Mononuclear cell (primary cell): Measurements from ENCODE around the gene ADAMTS6. TPM values are rescaled to one million over a fixed set of nuclear protein-coding genes. Genes with fewer than 3 reads are reported as not detected.
"Not testable (repeated sequence)": the region's sequence is repeated elsewhere in the genome, so short reads cannot be mapped to it uniquely, and the experiment has no call there.

ENCODE experiments used
- H3K27me3 ChIP-seq: 2 replicates; pipeline ENCODE4 v1.6.0; 2011; ENCODE audit warnings: low read length, control low read depth; ENCODE audit not compliant: insufficient read depth
- H3K4me1 ChIP-seq: 2 replicates; pipeline ENCODE4 v1.5.1; 2011; ENCODE audit warnings: mild to moderate bottlenecking, low read length, control low read depth; ENCODE audit not compliant: insufficient read depth
- H3K4me3 ChIP-seq: 2 replicates; pipeline ENCODE4 v1.5.1; 2011; ENCODE audit warnings: mild to moderate bottlenecking, low read length, moderate library complexity
- H3K9me3 ChIP-seq: 2 replicates; pipeline ENCODE4 v1.5.1; 2011; ENCODE audit warnings: low read depth, mild to moderate bottlenecking, control low read depth, low read length
- total RNA-seq: library from RNA; depleted of rRNA; stranded (reverse); fragments of >200 nt; gene quantifications from one replicate; pipeline ENCODE4 v1.2.3, GENCODE V29; 2012

ADAMTS6 gene
- total RNA-seq, 1 donor: 4.9 TPM

- Histone ChIP-seq H3K4me3 (no peak overlapping the region), H3K4me1 (no peaks in the 10 kb centered on the region), H3K9me3 (no peaks in the 10 kb centered on the region), H3K27me3 (no peaks in the 10 kb centered on the region)
Measured at GRCh38 chr5:65192331-65192730, 289.4 kb downstream of the ADAMTS6 start.

- no peak overlapping the region for H3K4me3 ChIP-seq
- H3K9me3 ChIP-seq: no peaks in the 10 kb centered on the region
- no peaks in the 10 kb centered on the region for H3K4me1 ChIP-seq
- no peaks in the 10 kb centered on the region for H3K27me3 ChIP-seq
Measured at GRCh38 chr5:65191554-65192135, 290.1 kb downstream of the ADAMTS6 start.

DNA sequence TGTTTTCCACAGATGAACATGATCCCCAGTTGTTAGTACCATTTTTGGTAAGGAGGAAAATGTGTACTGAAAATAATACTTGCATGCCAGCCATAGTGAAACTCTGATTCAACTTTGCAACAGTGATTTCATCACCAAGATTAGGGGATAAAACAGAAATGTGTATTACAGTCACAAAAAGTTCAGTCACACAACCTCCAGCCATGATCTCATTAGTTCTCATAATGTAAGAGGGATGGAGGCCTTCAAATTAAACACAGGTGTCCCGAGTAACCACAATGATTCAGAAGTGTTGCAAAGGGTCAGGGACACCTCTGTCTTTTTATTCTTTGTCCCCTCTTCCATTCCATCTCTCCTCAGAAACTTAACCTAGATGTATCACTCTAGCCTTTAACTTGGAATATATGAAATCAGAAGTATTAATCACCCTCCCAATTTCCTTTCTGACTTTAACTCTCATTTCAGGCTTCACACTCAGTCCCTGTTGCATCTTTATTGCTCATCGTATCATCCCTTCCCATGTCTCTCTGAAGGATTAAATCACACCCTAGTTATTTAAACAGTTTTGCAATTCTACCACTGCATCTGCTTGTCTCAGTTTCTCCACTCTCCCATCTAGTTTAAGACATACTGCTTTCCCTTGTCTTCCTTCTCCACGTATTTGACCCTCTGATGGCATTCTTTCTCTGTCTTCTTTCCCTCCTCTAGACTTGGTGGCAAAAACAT lies 291.2 kb downstream of the ADAMTS6 start:
- Histone ChIP-seq H3K4me3 (no peak overlapping the region), H3K27me3 (no peaks in the 10 kb centered on the region), H3K4me1 (no peaks in the 10 kb centered on the region), H3K9me3 (no peaks in the 10 kb centered on the region)

- Histone ChIP-seq H3K27me3 (no peaks in the 10 kb centered on the region), H3K9me3 (no peaks in the 10 kb centered on the region), H3K4me1 (no peaks in the 10 kb centered on the region), H3K4me3 (no peak overlapping the region)
Measured at GRCh38 chr5:65186646-65187227, 295.0 kb downstream of the ADAMTS6 start.

DNA sequence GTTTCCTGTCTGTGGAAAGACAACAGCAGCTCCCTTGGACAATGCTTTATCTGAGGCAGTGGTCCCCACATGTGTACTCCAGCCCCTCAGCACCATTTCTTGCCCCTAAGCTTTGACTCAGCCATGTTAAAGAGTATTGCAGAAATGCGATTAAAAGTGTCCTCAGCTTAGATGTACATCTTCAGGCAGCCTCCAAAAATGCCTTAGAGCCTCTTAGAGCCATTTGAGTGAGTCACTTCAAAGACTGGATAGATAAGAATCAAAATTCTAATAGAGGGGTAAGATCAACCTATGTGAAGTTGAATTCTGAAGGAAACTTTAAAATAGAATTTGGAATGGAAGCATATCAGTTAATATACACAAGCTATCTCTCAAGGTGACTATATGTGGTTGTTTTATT lies 296.3 kb downstream of the ADAMTS6 start:
- H3K9me3 ChIP-seq: no peaks in the 10 kb centered on the region
- H3K27me3 ChIP-seq: no peaks in the 10 kb centered on the region
- no peaks in the 10 kb centered on the region for H3K4me1 ChIP-seq
- no peak overlapping the region for H3K4me3 ChIP-seq

DNA sequence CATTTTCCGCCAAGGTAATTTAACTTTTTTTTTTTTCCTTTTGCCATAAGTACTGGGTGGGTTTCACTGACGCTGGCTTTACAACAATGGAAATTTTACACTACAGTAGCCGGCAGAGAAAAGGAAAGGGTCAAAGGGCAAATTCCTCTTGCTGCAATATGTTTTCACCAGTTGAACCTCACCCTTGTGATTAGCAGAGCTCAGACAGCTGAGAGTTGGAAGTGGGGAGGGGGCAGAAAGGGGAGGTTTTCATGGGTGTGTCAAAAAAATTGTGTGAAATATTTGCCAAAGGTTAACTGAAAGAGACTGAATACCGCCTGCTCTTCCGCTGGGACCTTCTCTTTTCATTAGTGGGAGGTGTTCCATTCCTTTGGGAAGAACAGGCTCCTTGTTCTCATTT lies 296.9 kb downstream of the ADAMTS6 start:
- H3K27me3 ChIP-seq: no peaks in the 10 kb centered on the region
- no peak overlapping the region for H3K4me3 ChIP-seq
- no peaks in the 10 kb centered on the region for H3K9me3 ChIP-seq
- H3K4me1 ChIP-seq: no peaks in the 10 kb centered on the region

- not testable (repeated sequence) for H3K9me3 ChIP-seq, H3K4me1 ChIP-seq, H3K4me3 ChIP-seq, H3K27me3 ChIP-seq
Measured at GRCh38 chr5:65174231-65174630, 307.5 kb downstream of the ADAMTS6 start.

- Histone ChIP-seq H3K4me1 (no peaks in the 10 kb centered on the region), H3K9me3 (no peaks in the 10 kb centered on the region), H3K27me3 (no peaks in the 10 kb centered on the region), H3K4me3 (no peak overlapping the region)
Measured at GRCh38 chr5:65173130-65173525, 308.6 kb downstream of the ADAMTS6 start.

- no peaks in the 10 kb centered on the region for H3K27me3 ChIP-seq
- no peak overlapping the region for H3K4me3 ChIP-seq
- no peaks in the 10 kb centered on the region for H3K9me3 ChIP-seq
- H3K4me1 ChIP-seq: no peaks in the 10 kb centered on the region
Measured at GRCh38 chr5:65172486-65173129, 309.1 kb downstream of the ADAMTS6 start.

DNA sequence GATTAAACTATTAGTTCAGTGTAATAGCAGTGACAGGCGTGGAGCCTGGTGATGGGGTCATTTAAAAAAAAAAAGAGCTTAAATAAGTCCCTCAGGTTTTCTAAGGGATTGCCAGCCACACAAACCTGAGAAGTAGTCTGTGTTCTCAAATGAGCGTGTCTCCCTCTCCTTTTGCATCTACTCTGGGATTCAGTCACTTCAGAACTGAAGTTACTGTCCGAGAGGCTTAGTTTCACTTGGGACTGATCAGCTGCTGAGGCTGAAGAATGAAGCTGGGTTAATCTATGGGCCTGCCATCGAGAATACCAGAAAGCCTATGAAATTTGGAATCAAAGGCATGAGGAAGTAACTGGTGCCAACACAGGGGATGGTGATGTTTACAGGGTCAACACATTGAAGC lies 310.1 kb downstream of the ADAMTS6 start:
- H3K9me3 ChIP-seq: no peaks in the 10 kb centered on the region

DNA sequence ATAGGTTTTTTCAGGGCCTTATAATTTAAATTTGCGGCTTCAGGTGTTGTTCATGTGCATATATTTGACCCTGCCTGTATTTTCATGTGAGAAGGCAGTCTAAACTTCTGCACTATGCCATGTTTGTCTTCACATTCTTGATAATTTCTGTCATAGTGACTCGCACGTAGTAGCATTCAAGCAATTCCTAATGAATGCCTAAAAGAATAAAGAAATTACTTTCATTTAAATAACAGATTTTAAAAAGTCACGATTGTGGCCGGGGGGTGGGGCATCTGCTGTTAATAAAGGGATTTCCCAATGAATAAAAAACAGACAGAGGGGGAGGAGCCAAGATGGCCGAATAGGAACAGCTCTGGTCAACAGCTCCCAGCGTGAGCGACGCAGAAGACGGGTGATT lies 318.0 kb downstream of the ADAMTS6 start:
- Histone ChIP-seq H3K27me3 (no peaks in the 10 kb centered on the region), H3K9me3 (no peaks in the 10 kb centered on the region), H3K4me1 (no peaks in the 10 kb centered on the region), H3K4me3 (no peak overlapping the region)

More for the DNA sequence above, 310.1 kb downstream of the ADAMTS6 start:
- Histone ChIP-seq H3K27me3 (no peaks in the 10 kb centered on the region), H3K4me1 (no peaks in the 10 kb centered on the region), H3K4me3 (no peak overlapping the region)

- H3K27me3 ChIP-seq: no peaks in the 10 kb centered on the region
- H3K4me1 ChIP-seq: no peaks in the 10 kb centered on the region
- no peaks in the 10 kb centered on the region for H3K9me3 ChIP-seq
- no peak overlapping the region for H3K4me3 ChIP-seq
Measured at GRCh38 chr5:65161655-65162054, 320.1 kb downstream of the ADAMTS6 start.

- Histone ChIP-seq H3K4me3 (no peak overlapping the region), H3K27me3 (no peaks in the 10 kb centered on the region), H3K9me3 (no peaks in the 10 kb centered on the region)
Measured at GRCh38 chr5:65157906-65158603, 323.7 kb downstream of the ADAMTS6 start.

GRCh38 chr5:65156933-65157332 lies 324.8 kb downstream of the ADAMTS6 start:
- no peaks in the 10 kb centered on the region for H3K9me3 ChIP-seq
- no peak overlapping the region for H3K4me3 ChIP-seq
- no peaks in the 10 kb centered on the region for H3K4me1 ChIP-seq
- H3K27me3 ChIP-seq: no peaks in the 10 kb centered on the region

More at GRCh38 chr5:65157906-65158603, 323.7 kb downstream of the ADAMTS6 start:
- H3K4me1 ChIP-seq: no peaks in the 10 kb centered on the region

- Histone ChIP-seq H3K4me1 (no peaks in the 10 kb centered on the region), H3K27me3 (no peaks in the 10 kb centered on the region), H3K9me3 (no peaks in the 10 kb centered on the region), H3K4me3 (no peak overlapping the region)
Measured at GRCh38 chr5:65152131-65152530, 329.6 kb downstream of the ADAMTS6 start.
